ENCODE data around the gene SPNS1. TPM values are rescaled to one million over a fixed set of nuclear protein-coding genes. Genes with fewer than 3 reads are reported as not detected.

SPNS1 gene
- total RNA-seq, 2 experiments from 2014 or later = 22.1 to 27.6 TPM

- DNase-seq = no peak
- ATAC-seq = no peak
- no peaks in the 10 kb centered on the region for H3K9me3 Mint-ChIP-seq (ENCODE audit: low read depth)
- H3K4me1 Mint-ChIP-seq = peaks cover 61% of the 10 kb centered on the region
- no peaks in the 10 kb centered on the region for H3K27me3 Mint-ChIP-seq
- H3K4me3 Mint-ChIP-seq = no peak overlapping the region
- CTCF ChIA-PET = interaction anchor here (1.2 kb wide), 1 partner anchor 48 kb away, joined by 5 read pairs; no protein-coding TSS in a partner anchor
- H3K36me3 Mint-ChIP-seq = no peaks in the 10 kb centered on the region
- peak overlapping the region; percentile 54 for H3K27ac Mint-ChIP-seq
Measured at GRCh38 chr16:29025735-29026134, 51.2 kb downstream of the SPNS1 start.

DNA sequence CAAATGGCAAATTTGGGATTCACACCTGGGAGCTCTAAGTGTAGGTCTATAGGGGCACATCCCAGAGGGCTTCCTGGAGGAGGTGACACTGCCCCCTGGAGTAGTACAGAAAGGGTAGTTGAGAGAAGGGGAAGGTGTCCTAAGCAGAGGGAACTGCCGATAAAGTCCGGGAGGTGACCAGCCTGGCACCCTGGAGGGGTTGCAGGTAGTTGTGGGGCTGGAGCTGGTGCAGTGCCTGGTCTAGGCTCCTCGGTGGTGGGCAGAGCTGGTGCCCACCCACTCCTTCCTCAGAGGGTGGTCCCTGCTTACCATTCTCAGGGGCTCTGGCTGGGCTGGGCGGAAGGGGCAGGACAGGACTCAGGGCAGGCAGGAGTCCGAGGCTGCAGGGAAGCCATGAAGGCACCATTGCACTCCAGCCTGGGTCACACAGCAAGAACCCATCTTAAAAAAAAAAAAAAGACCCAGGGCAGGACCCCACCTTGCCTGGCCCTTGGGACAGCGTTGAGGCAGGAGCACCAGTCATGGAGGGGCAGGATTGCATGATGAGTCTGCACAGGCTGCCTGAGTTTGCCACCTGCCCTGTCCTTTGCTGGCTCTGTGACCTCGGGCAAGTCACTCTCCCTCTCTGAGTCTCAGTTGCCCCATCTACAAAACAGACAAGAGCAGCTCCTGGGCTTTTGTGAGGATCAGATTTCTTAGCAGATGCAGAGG is 54.0 kb downstream of the SPNS1 start:
- Mint-ChIP-seq H3K36me3 (no peaks in the 10 kb centered on the region), H3K9me3 (ENCODE audit: low read depth) (no peaks in the 10 kb centered on the region), H3K4me3 (no peak overlapping the region), H3K4me1 (peaks cover 42% of the 10 kb centered on the region), H3K27me3 (no peaks in the 10 kb centered on the region), H3K27ac (peak overlapping the region; percentile 80)
- DNase-seq = peak; percentile 38
- ATAC-seq = peak; percentile 14
- CTCF ChIA-PET = interaction anchor here (0.8 to 2.1 kb wide), 6 partner anchors 14 to 84 kb away, joined by 3 to 11 read pairs (median 3); no protein-coding TSS in a partner anchor

GRCh38 chr16:29029168-29029994 is 54.8 kb downstream of the SPNS1 start:
- Mint-ChIP-seq H3K36me3 (no peaks in the 10 kb centered on the region), H3K9me3 (ENCODE audit: low read depth) (no peaks in the 10 kb centered on the region), H3K4me3 (no peak overlapping the region)

DNA sequence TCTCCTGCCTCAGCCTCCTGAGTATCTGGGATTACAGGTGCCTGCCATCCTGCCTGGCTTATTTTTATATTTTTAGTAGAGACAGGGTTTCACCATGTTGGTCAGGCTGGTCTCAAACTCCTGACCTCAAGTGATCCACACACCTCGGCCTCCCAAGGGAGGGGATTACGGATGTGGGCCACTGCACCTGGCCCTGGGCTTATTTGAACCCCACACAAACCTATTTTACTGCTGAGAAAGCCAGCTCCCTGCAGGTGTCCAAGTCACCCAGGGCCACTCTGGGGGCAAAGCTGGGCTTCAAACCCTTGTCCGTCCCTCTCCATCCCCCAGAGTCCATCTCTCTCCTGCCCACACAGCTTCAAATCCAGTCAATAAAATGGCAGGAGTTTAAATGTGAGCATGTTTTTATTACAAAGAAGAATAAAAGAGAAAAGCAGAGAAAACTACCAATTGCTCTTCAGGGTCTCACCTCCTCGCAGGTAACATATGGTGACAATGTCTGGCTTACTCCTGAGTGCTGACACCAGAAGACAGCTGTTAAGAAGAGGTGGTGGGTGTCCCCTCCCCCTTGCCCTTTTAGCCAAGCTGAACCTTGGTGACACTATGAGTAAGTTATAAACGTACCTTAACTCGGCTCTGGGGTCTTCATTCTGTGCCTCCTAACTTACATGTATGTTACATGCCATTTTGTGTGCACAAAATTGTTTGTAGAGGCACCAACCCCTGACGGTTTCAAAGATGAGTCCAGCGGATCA is 55.7 kb downstream of the SPNS1 start:
- ATAC-seq (no peak), DNase-seq (peak; percentile 33)
- no peak overlapping the region for H3K4me3 Mint-ChIP-seq
- H3K27me3 Mint-ChIP-seq = no peaks in the 10 kb centered on the region
- H3K4me1 Mint-ChIP-seq = peaks cover 26% of the 10 kb centered on the region
- no peaks in the 10 kb centered on the region for H3K36me3 Mint-ChIP-seq
- no peak overlapping the region for H3K27ac Mint-ChIP-seq
- CTCF ChIA-PET = interaction anchor here (1.4 kb wide), 1 partner anchor 85 kb away, joined by 3 read pairs; no protein-coding TSS in a partner anchor
- H3K9me3 Mint-ChIP-seq (ENCODE audit: low read depth) = no peaks in the 10 kb centered on the region

More at GRCh38 chr16:29029168-29029994, 54.8 kb downstream of the SPNS1 start:
- H3K4me1 Mint-ChIP-seq = peaks cover 34% of the 10 kb centered on the region
- CTCF ChIA-PET = interaction anchor here (0.8 to 2.1 kb wide), 6 partner anchors 14 to 85 kb away, joined by 3 to 11 read pairs (median 3); no protein-coding TSS in a partner anchor
- peak; percentile 97 for ATAC-seq
- peak overlapping the region; percentile 80 for H3K27ac Mint-ChIP-seq
- peak; percentile 90 for DNase-seq
- H3K27me3 Mint-ChIP-seq = no peaks in the 10 kb centered on the region

Other genes starting within 250 kb of the SPNS1 start
- 1 to 10 TPM; 2.0 to 2.6 TPM for gene NPIPB9, start 223.0 kb upstream of the SPNS1 start, total RNA-seq
- 100 to 1,000 TPM; 295 to 301 TPM for gene ATXN2L, start 151.8 kb upstream of the SPNS1 start, total RNA-seq
- 100 to 1,000 TPM; 156 to 199 TPM for gene TUFM, start 128.4 kb upstream of the SPNS1 start, total RNA-seq
- gene SH2B1, start 110.9 kb upstream of the SPNS1 start, total RNA-seq = 10 to 100 TPM; 57.3 to 70.9 TPM
- gene ATP2A1, start 96.3 kb upstream of the SPNS1 start, total RNA-seq = 1 to 10 TPM; 1.5 to 3.4 TPM
- 10 to 100 TPM; 18.0 to 19.1 TPM for gene RABEP2, start 49.5 kb upstream of the SPNS1 start, total RNA-seq
- not detected for gene CD19, start 42.8 kb upstream of the SPNS1 start, total RNA-seq
- 100 to 1,000 TPM; 120 to 133 TPM for gene NFATC2IP, start 23.8 kb upstream of the SPNS1 start, total RNA-seq
- gene LAT, start 10.3 kb downstream of the SPNS1 start, total RNA-seq = 100 to 1,000 TPM; 200 to 236 TPM